ENCODE data around the gene SLC16A5. TPM values are rescaled to one million over a fixed set of nuclear protein-coding genes. Genes with fewer than 3 reads are reported as not detected.
A peak's percentile ranks its signal among the peaks of the same experiment; 100 is the strongest.
"Not testable (repeated sequence)": the region's sequence is repeated elsewhere in the genome, so short reads cannot be mapped to it uniquely, and the experiment has no call there.

The SLC16A5 gene
- total RNA-seq, 1 experiment from 2014 or later: 1.2 TPM

- POLR2A ChIA-PET (ENCODE audit: unreplicated experiment): interaction anchor here (0.6 to 1.1 kb wide), 3 partner anchors 27 to 44 kb away, joined by 3 to 4 read pairs (median 3); no protein-coding TSS in a partner anchor
- H3K4me2 ChIP-seq (ENCODE audit: low read length): no peak overlapping the region
- no peak overlapping the region for H2AFZ ChIP-seq (ENCODE audit: low read length)
- no peaks in the 10 kb centered on the region for H3F3A ChIP-seq (ENCODE audit: low read length, unreplicated experiment)
- no peaks in the 10 kb centered on the region for H3K36me3 ChIP-seq (ENCODE audit: low read depth, low read length)
- H3K4me3 ChIP-seq (ENCODE audit: low read length): no peak overlapping the region
- H3K79me2 ChIP-seq (ENCODE audit: low read length): no peaks in the 10 kb centered on the region
- H3K27me3 ChIP-seq (ENCODE audit: low read length): no peaks in the 10 kb centered on the region
- ATAC-seq (peak; percentile 91), DNase-seq (peak; percentile 83)
- H3K9me2 ChIP-seq (replicated peaks; ENCODE audit: low read length): no peaks in the 10 kb centered on the region
- no peaks in the 10 kb centered on the region for H3K9me3 ChIP-seq (ENCODE audit: low read length)
- intact Hi-C loops (cut with micrococcal nuclease): loop anchor here (1.0 kb wide), 3 partner anchors 36 to 132 kb away; partner anchors contain the start of gene ARMC7
- no peaks in the 10 kb centered on the region for H4K20me1 ChIP-seq (ENCODE audit: low read length)
- H3K4me1 ChIP-seq (ENCODE audit: insufficient read depth, low read length): no peaks in the 10 kb centered on the region
- TF ChIP-seq, protein P1, sequence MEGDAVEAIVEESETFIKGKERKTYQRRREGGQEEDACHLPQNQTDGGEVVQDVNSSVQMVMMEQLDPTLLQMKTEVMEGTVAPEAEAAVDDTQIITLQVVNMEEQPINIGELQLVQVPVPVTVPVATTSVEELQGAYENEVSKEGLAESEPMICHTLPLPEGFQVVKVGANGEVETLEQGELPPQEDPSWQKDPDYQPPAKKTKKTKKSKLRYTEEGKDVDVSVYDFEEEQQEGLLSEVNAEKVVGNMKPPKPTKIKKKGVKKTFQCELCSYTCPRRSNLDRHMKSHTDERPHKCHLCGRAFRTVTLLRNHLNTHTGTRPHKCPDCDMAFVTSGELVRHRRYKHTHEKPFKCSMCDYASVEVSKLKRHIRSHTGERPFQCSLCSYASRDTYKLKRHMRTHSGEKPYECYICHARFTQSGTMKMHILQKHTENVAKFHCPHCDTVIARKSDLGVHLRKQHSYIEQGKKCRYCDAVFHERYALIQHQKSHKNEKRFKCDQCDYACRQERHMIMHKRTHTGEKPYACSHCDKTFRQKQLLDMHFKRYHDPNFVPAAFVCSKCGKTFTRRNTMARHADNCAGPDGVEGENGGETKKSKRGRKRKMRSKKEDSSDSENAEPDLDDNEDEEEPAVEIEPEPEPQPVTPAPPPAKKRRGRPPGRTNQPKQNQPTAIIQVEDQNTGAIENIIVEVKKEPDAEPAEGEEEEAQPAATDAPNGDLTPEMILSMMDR (conservative IDR thresholded peaks at IDR 0.05; ENCODE audit: low read depth, low read length): peak; percentile 86
- TF ChIP-seq EZH2phosphoT487 (IDR thresholded peaks at IDR 0.05; ENCODE audit: borderline replicate concordance, low read length): no peak
- BruUV-seq (replicated peaks): no TSS peak
- no peak overlapping the region for H3K9ac ChIP-seq (ENCODE audit: low read length)
- CTCF ChIA-PET: interaction anchor here (0.6 to 3.0 kb wide), 13 partner anchors 9 to 134 kb away, joined by 3 to 23 read pairs (median 5); partner anchors contain the start of genes ARMC7, HID1 and NT5C
- no peak overlapping the region for H3K27ac ChIP-seq (ENCODE audit: low read length)
Observed at GRCh38 chr17:75069783-75070182, 18.0 kb upstream of the SLC16A5 start.

- H3K4me2 ChIP-seq (ENCODE audit: low read length); H3K79me2 ChIP-seq (ENCODE audit: low read length); H3K27me3 ChIP-seq (ENCODE audit: low read length); H3K36me3 ChIP-seq (ENCODE audit: low read depth, low read length); H3K9me3 ChIP-seq (ENCODE audit: low read length); H3K27ac ChIP-seq (ENCODE audit: low read length); H3K4me1 ChIP-seq (ENCODE audit: insufficient read depth, low read length); DNase-seq; H3K4me3 ChIP-seq (ENCODE audit: low read length); POLR2A ChIA-PET (ENCODE audit: unreplicated experiment); BruUV-seq (replicated peaks); ATAC-seq; H4K20me1 ChIP-seq (ENCODE audit: low read length); H3K9ac ChIP-seq (ENCODE audit: low read length); intact Hi-C loops (cut with micrococcal nuclease); H3K9me2 ChIP-seq (replicated peaks; ENCODE audit: low read length); H3F3A ChIP-seq (ENCODE audit: low read length, unreplicated experiment); H2AFZ ChIP-seq (ENCODE audit: low read length): not testable (repeated sequence)
- CTCF ChIA-PET: interaction anchor here (0.6 kb wide), 1 partner anchor 33 kb away, joined by 6 read pairs; no protein-coding TSS in a partner anchor
Observed at GRCh38 chr17:75071478-75072271, 16.1 kb upstream of the SLC16A5 start.

DNA sequence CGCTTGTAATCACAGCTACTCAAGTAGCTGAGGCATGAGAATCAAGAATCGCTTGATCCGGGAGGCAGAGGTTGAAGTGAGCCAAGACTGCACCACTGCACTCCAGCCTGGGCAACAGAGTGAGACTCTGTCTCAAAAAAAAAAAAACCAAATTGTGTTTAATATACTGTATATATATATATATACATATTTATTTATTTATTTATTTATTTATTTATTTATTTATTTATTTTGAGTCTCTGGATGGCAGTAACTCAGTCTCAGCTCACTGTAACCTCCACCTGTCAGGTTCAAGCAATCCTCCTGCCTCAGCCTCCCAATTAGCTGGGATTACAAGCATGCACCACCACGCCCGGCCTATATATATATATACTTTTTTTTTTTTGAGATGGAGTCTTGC lies 14.8 kb upstream of the SLC16A5 start:
- DNase-seq; H3K36me3 ChIP-seq (ENCODE audit: low read depth, low read length); H3K4me2 ChIP-seq (ENCODE audit: low read length); H3F3A ChIP-seq (ENCODE audit: low read length, unreplicated experiment); ATAC-seq; POLR2A ChIA-PET (ENCODE audit: unreplicated experiment); intact Hi-C loops (cut with micrococcal nuclease); BruUV-seq (replicated peaks); H3K4me3 ChIP-seq (ENCODE audit: low read length); H3K4me1 ChIP-seq (ENCODE audit: insufficient read depth, low read length); H3K27ac ChIP-seq (ENCODE audit: low read length); H3K79me2 ChIP-seq (ENCODE audit: low read length); CTCF ChIA-PET; H3K27me3 ChIP-seq (ENCODE audit: low read length); H3K9me2 ChIP-seq (replicated peaks; ENCODE audit: low read length); H2AFZ ChIP-seq (ENCODE audit: low read length); H3K9ac ChIP-seq (ENCODE audit: low read length); H3K9me3 ChIP-seq (ENCODE audit: low read length); H4K20me1 ChIP-seq (ENCODE audit: low read length): not testable (repeated sequence)
